ENCODE data around the gene CALML6. TPM values are rescaled to one million over a fixed set of nuclear protein-coding genes. Genes with fewer than 3 reads are reported as not detected.

CALML6 gene
- total RNA-seq, 6 experiments from 2014 or later = 0.11 to 0.95 (median 0.48) TPM; not detected in 1

DNA sequence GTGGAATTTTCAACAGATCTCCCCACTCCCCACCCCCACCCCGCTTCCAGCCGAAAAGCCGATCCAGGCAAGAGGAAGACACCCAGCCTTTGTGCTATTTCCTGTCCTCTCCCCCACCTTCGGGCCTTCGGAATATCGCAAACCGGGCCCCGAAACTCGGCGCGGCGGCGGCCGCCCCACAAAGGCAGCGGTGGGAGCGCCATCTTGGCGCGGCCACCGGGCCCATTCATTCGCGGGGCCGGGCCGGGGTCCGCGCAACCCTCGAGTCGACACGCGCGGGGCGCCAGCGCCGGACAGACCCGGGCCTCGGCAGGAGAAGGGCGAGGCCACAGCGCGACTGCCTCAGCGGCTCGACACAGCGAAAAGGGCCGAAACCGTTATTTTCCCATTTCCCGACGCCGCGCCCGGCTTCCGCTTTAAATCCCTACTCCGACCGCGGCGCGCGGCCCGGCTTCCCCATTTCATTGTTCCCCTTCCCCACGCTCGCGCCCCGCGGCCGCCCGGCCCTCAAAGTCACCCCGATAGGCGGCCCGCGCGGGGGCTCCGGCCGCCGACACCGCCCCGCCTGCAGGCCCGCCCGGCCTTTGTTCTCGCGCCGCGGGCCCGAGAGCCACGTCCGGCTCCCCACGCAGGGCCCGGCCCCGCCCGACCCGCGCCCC is 25.1 kb upstream of the CALML6 start:
- Mint-ChIP-seq H3K9me3 (no peaks in the 10 kb centered on the region), H3K36me3 (ENCODE audit: low read depth) (peaks cover 22% of the 10 kb centered on the region), H3K4me1 (ENCODE audit: low read depth) (peaks cover 47% of the 10 kb centered on the region), H3K27me3 (ENCODE audit: insufficient read depth) (peaks cover 3% of the 10 kb centered on the region), H3K4me3 (peak overlapping the region; percentile 95), H3K27ac (peak overlapping the region; percentile 86)
- TF ChIP-seq, protein P1, sequence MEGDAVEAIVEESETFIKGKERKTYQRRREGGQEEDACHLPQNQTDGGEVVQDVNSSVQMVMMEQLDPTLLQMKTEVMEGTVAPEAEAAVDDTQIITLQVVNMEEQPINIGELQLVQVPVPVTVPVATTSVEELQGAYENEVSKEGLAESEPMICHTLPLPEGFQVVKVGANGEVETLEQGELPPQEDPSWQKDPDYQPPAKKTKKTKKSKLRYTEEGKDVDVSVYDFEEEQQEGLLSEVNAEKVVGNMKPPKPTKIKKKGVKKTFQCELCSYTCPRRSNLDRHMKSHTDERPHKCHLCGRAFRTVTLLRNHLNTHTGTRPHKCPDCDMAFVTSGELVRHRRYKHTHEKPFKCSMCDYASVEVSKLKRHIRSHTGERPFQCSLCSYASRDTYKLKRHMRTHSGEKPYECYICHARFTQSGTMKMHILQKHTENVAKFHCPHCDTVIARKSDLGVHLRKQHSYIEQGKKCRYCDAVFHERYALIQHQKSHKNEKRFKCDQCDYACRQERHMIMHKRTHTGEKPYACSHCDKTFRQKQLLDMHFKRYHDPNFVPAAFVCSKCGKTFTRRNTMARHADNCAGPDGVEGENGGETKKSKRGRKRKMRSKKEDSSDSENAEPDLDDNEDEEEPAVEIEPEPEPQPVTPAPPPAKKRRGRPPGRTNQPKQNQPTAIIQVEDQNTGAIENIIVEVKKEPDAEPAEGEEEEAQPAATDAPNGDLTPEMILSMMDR (IDR thresholded peaks at IDR 0.05) = no peak
- DNase-seq = peak; percentile 33

DNA sequence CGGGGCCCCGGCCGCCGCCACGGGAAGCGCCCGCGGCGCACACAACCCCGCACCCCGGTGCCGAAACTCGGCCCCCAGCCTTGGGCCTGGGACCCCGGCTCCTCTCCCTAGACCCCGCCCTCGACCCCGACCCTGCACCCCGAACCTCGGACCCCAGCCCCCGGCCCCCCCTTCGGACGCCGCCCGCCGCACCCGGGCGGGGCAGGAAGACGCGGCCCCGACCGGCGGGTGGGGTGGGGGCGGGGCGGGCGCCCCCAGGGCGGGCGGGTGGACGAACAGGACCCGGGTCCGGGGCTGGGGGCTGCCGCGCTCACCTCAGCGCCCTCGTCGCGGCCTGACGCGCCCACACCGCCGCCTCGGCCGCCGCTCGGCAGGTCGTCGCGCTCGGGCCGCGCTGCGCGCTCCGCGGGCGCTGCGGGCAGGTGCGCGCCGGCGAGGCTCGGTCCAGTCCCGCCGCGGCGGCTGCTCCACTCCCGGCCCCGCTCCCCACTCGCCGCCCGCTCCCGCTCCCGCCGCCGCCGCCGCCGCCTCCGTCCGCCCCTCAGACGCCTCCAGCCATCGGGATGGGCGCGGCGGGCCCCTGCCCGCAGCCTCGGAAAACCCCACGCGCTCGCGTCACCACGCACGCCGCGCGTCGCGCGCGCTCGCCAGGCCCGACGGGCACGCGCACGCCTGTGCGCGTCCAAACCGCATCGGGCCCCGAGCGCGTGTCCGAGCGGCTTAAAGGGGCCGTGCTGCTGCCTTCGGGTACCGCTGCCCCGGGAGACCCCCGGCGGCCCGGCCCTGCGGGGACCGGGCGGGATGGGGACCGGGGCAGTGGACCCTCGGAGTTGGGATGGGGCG is 24.3 kb upstream of the CALML6 start, which contains the start of gene GNB1:
Gene GNB1, minus strand, starts transcription at position 582 of the 843 bp plus-strand sequence. CDS start 65,634 bp downstream, outside the sequence.
- DNase-seq = peak; percentile 74
- H3K27me3 Mint-ChIP-seq (ENCODE audit: insufficient read depth) = peaks cover 5% of the 10 kb centered on the region
- peaks cover 22% of the 10 kb centered on the region for H3K36me3 Mint-ChIP-seq (ENCODE audit: low read depth)
- peak within 1 kb of the TSS; percentile 95 for H3K4me3 Mint-ChIP-seq
- peaks cover 48% of the 10 kb centered on the region for H3K4me1 Mint-ChIP-seq (ENCODE audit: low read depth)
- TF ChIP-seq, protein P1 (IDR thresholded peaks at IDR 0.05) = no peak
- H3K27ac Mint-ChIP-seq = peak within 1 kb of the TSS; percentile 86
- no peaks in the 10 kb centered on the region for H3K9me3 Mint-ChIP-seq

DNA sequence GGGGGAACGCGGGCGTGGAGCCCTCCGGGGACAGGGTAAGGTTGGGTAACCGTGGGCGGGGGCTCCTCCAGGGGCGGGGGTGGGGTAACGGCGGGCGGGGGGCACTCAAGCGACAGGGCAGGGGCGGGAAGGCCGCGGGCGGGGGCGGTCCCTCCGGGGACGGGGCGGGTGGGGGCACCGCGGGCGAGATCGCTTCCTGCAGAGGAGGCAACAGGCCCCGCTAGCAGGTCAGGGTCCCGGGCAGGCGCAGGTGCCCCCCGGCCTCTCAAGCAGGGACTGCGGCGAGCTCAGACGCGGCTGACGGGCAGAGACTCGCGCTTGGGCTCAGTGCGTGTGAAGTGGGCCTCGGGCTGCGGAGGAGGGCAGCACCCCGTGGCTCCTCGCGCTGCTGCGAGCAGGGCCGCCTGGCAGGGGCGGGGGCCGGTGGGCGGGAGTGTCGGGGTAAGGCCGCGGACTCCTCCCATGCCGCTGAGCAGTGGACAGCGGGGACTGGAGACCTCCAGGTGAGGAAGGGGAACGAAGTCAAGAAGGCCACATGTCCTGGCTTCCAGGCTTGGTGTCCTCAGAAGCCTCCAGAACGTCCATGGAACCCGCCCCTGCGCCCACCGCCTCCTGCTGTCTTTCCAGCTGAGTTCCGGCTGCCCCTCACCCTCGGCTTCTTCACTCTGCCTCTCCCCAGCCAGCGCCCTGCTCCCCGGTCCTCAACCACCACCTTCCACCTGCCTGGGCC is 23.5 kb upstream of the CALML6 start:
- peaks cover 10% of the 10 kb centered on the region for H3K27me3 Mint-ChIP-seq (ENCODE audit: insufficient read depth)
- TF ChIP-seq, protein P1 (IDR thresholded peaks at IDR 0.05) = no peak
- H3K9me3 Mint-ChIP-seq = no peaks in the 10 kb centered on the region
- DNase-seq = peak; percentile 18
- peak overlapping the region; percentile 89 for H3K4me3 Mint-ChIP-seq
- H3K36me3 Mint-ChIP-seq (ENCODE audit: low read depth) = peaks cover 19% of the 10 kb centered on the region
- H3K27ac Mint-ChIP-seq = peak overlapping the region; percentile 67
- H3K4me1 Mint-ChIP-seq (ENCODE audit: low read depth) = peaks cover 42% of the 10 kb centered on the region

DNA sequence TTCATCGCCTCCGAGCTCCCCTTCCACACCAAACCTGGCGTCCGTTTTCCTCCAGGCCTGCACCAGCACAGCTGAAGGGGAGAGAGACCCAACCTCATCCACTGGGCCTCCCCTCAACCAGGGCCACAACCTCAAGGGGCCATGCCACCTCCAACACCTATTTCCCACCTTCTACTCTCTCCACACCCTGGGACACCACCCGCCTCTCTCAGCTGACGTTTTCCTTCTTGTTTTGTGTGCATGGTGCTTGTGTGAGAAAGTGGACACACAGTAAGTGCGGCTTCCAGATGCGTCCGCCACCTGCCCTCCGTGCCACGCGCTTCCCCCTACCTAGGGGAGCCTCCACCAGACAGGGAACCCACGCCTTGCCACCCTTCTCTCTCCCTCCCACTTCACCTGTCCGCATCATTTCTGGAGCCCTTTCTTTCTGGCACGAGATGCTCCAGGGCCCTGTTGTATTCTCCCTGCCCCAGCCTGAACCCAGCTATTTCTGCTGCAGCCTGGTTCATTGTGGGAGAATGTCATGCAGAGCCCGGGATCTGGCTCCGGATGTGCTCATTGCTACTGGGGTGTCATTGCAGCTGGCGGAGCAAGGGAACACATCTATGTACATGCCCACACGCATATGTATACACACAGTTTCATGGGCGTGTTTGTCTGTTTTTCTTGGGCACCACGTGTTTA is 22.8 kb upstream of the CALML6 start:
- Mint-ChIP-seq H3K27me3 (ENCODE audit: insufficient read depth) (peaks cover 10% of the 10 kb centered on the region), H3K9me3 (no peaks in the 10 kb centered on the region), H3K4me1 (ENCODE audit: low read depth) (peaks cover 35% of the 10 kb centered on the region), H3K27ac (peak overlapping the region; percentile 67), H3K36me3 (ENCODE audit: low read depth) (peaks cover 15% of the 10 kb centered on the region), H3K4me3 (peak overlapping the region; percentile 89)
- no peak for DNase-seq
- TF ChIP-seq, protein P1 (IDR thresholded peaks at IDR 0.05) = no peak

DNA sequence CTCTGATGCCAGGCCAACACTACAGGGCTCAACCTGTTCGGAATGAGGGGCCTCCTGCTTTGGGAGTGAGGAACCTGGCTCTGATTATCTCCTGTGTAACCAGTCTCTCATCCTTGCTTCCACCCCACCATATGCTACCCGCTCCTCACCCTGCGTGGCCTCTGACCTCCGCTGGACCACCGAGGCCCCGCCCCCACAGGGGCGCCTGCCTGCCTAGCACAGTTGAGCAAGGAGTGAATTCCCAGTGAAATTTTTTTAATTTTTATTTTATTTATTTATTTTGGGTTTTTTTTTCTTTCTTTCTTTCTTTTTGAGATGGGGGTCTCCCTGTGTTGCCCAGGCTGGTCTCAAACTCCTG is 22.3 kb upstream of the CALML6 start:
- no peak overlapping the region for H3K27ac Mint-ChIP-seq

More for the DNA sequence above, 22.3 kb upstream of the CALML6 start:
- TF ChIP-seq, protein P1 (IDR thresholded peaks at IDR 0.05) = no peak
- Mint-ChIP-seq H3K4me1 (ENCODE audit: low read depth) (peaks cover 31% of the 10 kb centered on the region), H3K4me3 (peak overlapping the region; percentile 89), H3K36me3 (ENCODE audit: low read depth) (peaks cover 13% of the 10 kb centered on the region), H3K9me3 (no peaks in the 10 kb centered on the region), H3K27me3 (ENCODE audit: insufficient read depth) (peaks cover 10% of the 10 kb centered on the region)
- no peak for DNase-seq
